Lung microvascular endothelial cell (primary cell): ENCODE measurements around the gene USP3. TPM values are rescaled to one million over a fixed set of nuclear protein-coding genes. Genes with fewer than 3 reads are reported as not detected.
A peak's percentile ranks its signal among the peaks of the same experiment; 100 is the strongest.
"Not testable (repeated sequence)": the region's sequence is repeated elsewhere in the genome, so short reads cannot be mapped to it uniquely, and the experiment has no call there.

Experiments used
- DNase-seq, 2 donors: peaks; one replicate each; pipeline versions ENCODE4 v3.0.0 to v3.0.0-alpha.2; 2010; ENCODE audit warnings: low read depth in 2 of 2
- total RNA-seq: library from RNA; depleted of rRNA; stranded (reverse); fragments of >200 nt; gene quantifications from 2 replicates; pipeline ENCODE4 v1.2.1, GENCODE V29; 2014

Gene USP3
- total RNA-seq, 1 donor from 2014 or later = 30.0 TPM

GRCh38 chr15:63512148-63512547, 7.8 kb downstream of the USP3 start:
- DNase-seq = no peak

GRCh38 chr15:63513271-63513670, 8.9 kb downstream of the USP3 start:
- DNase-seq = no peak

GRCh38 chr15:63513728-63514127, 9.3 kb downstream of the USP3 start:
- no peak for DNase-seq

- peak; percentile 42 to 54 for DNase-seq
These were observed 10.1 kb downstream of the USP3 start for GRCh38 chr15:63514531-63514943.

- DNase-seq = no peak
These were observed 12.8 kb downstream of the USP3 start for GRCh38 chr15:63517202-63517601.

GRCh38 chr15:63517628-63518027, 13.2 kb downstream of the USP3 start:
- no peak for DNase-seq

GRCh38 chr15:63519041-63519440, 14.6 kb downstream of the USP3 start:
- DNase-seq = peak; percentile 31 to 45

- DNase-seq = no peak
These were observed 15.3 kb downstream of the USP3 start for GRCh38 chr15:63519548-63520178.

GRCh38 chr15:63520462-63520861, 16.1 kb downstream of the USP3 start:
- DNase-seq = not testable (repeated sequence)

GRCh38 chr15:63522225-63522578, 17.8 kb downstream of the USP3 start:
- no peak for DNase-seq

GRCh38 chr15:63523306-63523990, 19.1 kb downstream of the USP3 start:
- peak; percentile 26 to 59 for DNase-seq

GRCh38 chr15:63524316-63525015, 20.1 kb downstream of the USP3 start:
- no peak for DNase-seq

GRCh38 chr15:63526401-63526800, 22.0 kb downstream of the USP3 start:
- no peak for DNase-seq

- DNase-seq = no peak
These were observed 23.8 kb downstream of the USP3 start for GRCh38 chr15:63528138-63528659.

GRCh38 chr15:63530235-63530634, 25.8 kb downstream of the USP3 start:
- DNase-seq = no peak

- DNase-seq = no peak
These were observed 26.4 kb downstream of the USP3 start for GRCh38 chr15:63530752-63531299.

- no peak for DNase-seq
These were observed 27.2 kb downstream of the USP3 start for GRCh38 chr15:63531586-63531985.

GRCh38 chr15:63532307-63532744, 27.9 kb downstream of the USP3 start:
- DNase-seq = peak in 1 of 2 donors; percentile 20

GRCh38 chr15:63534888-63535287, 30.5 kb downstream of the USP3 start:
- DNase-seq = not testable (repeated sequence)

- no peak for DNase-seq
These were observed 31.3 kb downstream of the USP3 start for GRCh38 chr15:63535689-63536088.

GRCh38 chr15:63538876-63539275, 34.5 kb downstream of the USP3 start:
- no peak for DNase-seq

- peak; percentile 24 to 82 for DNase-seq
These were observed 35.1 kb downstream of the USP3 start for GRCh38 chr15:63539521-63539920.
